Common myeloid progenitor, CD34-positive (primary cell): Measurements from ENCODE around the gene GRPEL1.

Source experiments
- CTCF ChIA-PET: fragments of 350-600 bp; sonication (Branson Sonifier 250); formaldehyde crosslinking; loops from one replicate; lab custom pipeline; 2021; ENCODE audit warnings: antibody characterized with exemption; lab: Charles Lee
- POLR2A ChIA-PET: fragments of 350-600 bp; sonication (Branson Sonifier 250); formaldehyde crosslinking; loops from one replicate; lab custom pipeline; 2021; ENCODE audit warnings: antibody characterized with exemption; lab: Charles Lee
- DNase-seq, 3 donors: peaks; one replicate each; pipeline versions ENCODE4 v3.0.0 to v3.0.0-alpha.2; 2013
- H3K27ac ChIP-seq, 2 experiments: 1 replicate in 1 of 2; 2 replicates in 1 of 2; pipeline ENCODE4 v1.7.0; 2013; ENCODE audit warnings: inconsistent platforms in 2 of 2, low read length in 2 of 2, mild to moderate bottlenecking in 2 of 2, low read depth in 1 of 2, moderate library complexity in 1 of 2; ENCODE audit not compliant: severe bottlenecking in 2 of 2, insufficient read depth in 1 of 2, poor library complexity in 1 of 2
- H3K27me3 ChIP-seq, 5 experiments: replicated peaks in 2 of 5; 1 replicate in 3 of 5; 2 replicates in 2 of 5; pipeline versions ENCODE4 v1.6.1 to v1.7.0; 2013; ENCODE audit warnings: low read length in 4 of 5, mild to moderate bottlenecking in 2 of 5, moderate library complexity in 2 of 5, inconsistent platforms in 1 of 5; ENCODE audit not compliant: insufficient read depth in 5 of 5, control insufficient read depth in 4 of 5
- H3K36me3 ChIP-seq, 4 experiments: 1 replicate in 2 of 4; 2 replicates in 2 of 4; pipeline versions ENCODE4 v1.6.1 to v1.7.0; 2013; ENCODE audit warnings: low read length in 3 of 4, control low read depth in 1 of 4, mild to moderate bottlenecking in 1 of 4; ENCODE audit not compliant: control insufficient read depth in 4 of 4, insufficient read depth in 4 of 4
- H3K4me1 ChIP-seq, 4 experiments: 1 replicate in 3 of 4; 2 replicates in 1 of 4; pipeline versions ENCODE4 v1.6.1 to v1.7.1; 2013; ENCODE audit warnings: low read length in 3 of 4, mild to moderate bottlenecking in 3 of 4, control low read depth in 1 of 4, inconsistent platforms in 1 of 4, moderate library complexity in 1 of 4; ENCODE audit not compliant: control insufficient read depth in 4 of 4, insufficient read depth in 4 of 4; ENCODE audit errors: control extremely low read depth in 1 of 4
- H3K4me3 ChIP-seq, 7 experiments: 1 replicate in 4 of 7; 2 replicates in 3 of 7; pipeline versions ENCODE4 v1.5.1 to v1.7.0; 2013; ENCODE audit warnings: mild to moderate bottlenecking in 7 of 7, low read length in 6 of 7, moderate library complexity in 6 of 7, inconsistent platforms in 2 of 7, low read depth in 2 of 7, control low read depth in 1 of 7; ENCODE audit not compliant: insufficient read depth in 4 of 7, control insufficient read depth in 1 of 7; ENCODE audit errors: extremely low read depth in 1 of 7
- H3K9me3 ChIP-seq, 5 experiments: 1 replicate in 4 of 5; 2 replicates in 1 of 5; pipeline versions ENCODE4 v1.6.1 to v1.7.1; 2013; ENCODE audit warnings: low read length in 4 of 5, mild to moderate bottlenecking in 2 of 5, inconsistent platforms in 1 of 5, low read depth in 1 of 5, moderate library complexity in 1 of 5; ENCODE audit not compliant: control insufficient read depth in 4 of 5, insufficient read depth in 2 of 5; ENCODE audit errors: control extremely low read depth in 1 of 5
- WGBS: methylation state at CpG from one replicate; pipeline ENCODE4 v1.1.5; 2013; ENCODE audit not compliant: insufficient coverage; 5-methylcytosine and 5-hydroxymethylcytosine counted together

Gene GRPEL1

DNA sequence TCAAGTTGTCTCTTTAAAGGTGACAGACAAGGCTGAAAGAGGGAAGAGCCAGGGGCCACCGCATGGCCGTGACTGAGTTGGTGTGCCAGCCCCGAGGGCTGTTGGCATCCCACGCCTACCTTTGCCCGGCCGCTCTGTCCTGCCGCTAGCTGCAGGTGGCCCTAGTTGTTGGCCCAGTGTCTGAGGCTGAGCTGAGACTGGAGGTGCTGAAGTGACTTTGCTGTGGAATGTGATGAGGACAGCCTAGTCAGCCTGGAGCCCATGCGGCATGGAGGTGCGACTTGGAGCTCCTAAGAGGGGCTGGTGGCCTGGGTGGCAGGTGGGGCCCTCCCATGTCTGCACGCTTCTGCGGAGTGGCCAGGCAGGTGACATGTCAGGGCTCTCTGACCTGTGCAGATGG lies 18.1 kb downstream of the GRPEL1 start:
- DNase-seq = no peak
- no peak overlapping the region for H3K27ac ChIP-seq
- no peaks in the 10 kb centered on the region for H3K9me3 ChIP-seq
- H3K4me1 ChIP-seq = peaks cover 2 to 21% (median 18%) of the 10 kb centered on the region in 4 experiments
- H3K4me3 ChIP-seq = no peak overlapping the region
- 100% methylated on average over 6 of the region's 11 CpGs for WGBS
- peaks cover 0 to 7% (median 0%) of the 10 kb centered on the region in 4 experiments for H3K36me3 ChIP-seq
- ChIA-PET POLR2A (no interaction called here), CTCF (interaction anchor here (1.1 to 1.4 kb wide), 2 partner anchors 9 to 16 kb away, joined by 4 to 5 read pairs; no protein-coding TSS in a partner anchor)
- peaks cover 0 to 89% (median 36%) of the 10 kb centered on the region in 5 experiments for H3K27me3 ChIP-seq

DNA sequence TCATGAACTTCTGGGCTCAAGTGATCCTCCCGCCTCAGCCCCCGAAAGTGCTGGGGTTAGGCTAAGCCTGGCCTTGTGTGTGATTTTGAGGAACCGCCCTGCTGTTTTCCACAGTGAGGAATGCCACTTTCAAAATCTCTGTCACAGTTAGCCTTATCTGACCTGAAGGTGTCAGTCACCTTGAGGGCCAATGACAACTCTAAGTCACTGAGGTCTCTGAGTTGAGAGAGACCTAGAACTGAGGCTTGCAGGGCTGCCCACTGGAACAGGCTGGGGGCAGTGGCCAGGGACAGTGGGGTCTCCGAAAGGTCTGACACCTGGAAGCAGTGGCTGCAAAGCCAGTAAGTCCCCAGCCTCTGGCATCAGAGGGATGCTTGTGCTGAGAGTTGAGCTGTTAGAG lies 18.6 kb downstream of the GRPEL1 start:
- Histone ChIP-seq H3K27ac (no peak overlapping the region), H3K4me1 (peaks cover 3 to 26% (median 22%) of the 10 kb centered on the region in 4 experiments), H3K4me3 (no peak overlapping the region), H3K27me3 (peaks cover 0 to 89% (median 39%) of the 10 kb centered on the region in 5 experiments), H3K9me3 (no peaks in the 10 kb centered on the region), H3K36me3 (peaks cover 0 to 4% (median 0%) of the 10 kb centered on the region in 4 experiments)
- POLR2A ChIA-PET = no interaction called here
- CTCF ChIA-PET = no interaction called here
- DNase-seq = no peak
- 98% methylated on average over 3 of the region's 4 CpGs for WGBS

DNA sequence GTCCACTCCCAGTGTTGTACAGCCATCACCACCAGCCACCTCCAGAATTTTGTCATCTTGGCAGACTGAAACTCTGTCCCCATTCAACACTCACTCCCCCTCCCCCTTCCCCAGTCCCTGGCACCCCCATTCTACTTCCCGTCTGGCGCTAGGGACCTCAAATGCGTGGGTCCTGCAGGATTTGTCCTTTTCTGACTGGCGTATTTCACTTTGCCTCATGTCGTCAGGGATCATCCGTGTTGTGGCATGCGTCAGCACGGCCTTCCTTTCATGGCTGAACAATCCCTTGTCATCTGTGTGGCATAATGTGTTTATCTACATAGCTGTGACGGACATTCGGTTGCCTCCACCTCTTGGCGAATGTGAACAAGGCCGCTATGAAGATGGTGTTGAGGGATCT lies 19.2 kb downstream of the GRPEL1 start:
- POLR2A ChIA-PET = no interaction called here
- Histone ChIP-seq H3K27ac (no peak overlapping the region), H3K27me3 (peaks cover 0 to 89% (median 44%) of the 10 kb centered on the region in 5 experiments), H3K36me3 (no peaks in the 10 kb centered on the region), H3K9me3 (no peaks in the 10 kb centered on the region), H3K4me1 (peaks cover 3 to 27% (median 24%) of the 10 kb centered on the region in 4 experiments), H3K4me3 (no peak overlapping the region)
- CTCF ChIA-PET = interaction anchor here (0.6 to 9.1 kb wide), 2 partner anchors 12 to 20 kb away, joined by 4 to 113 read pairs; partner anchors contain the start of gene GRPEL1
- 97% methylated on average over 11 of the region's 12 CpGs for WGBS
- no peak for DNase-seq

DNA sequence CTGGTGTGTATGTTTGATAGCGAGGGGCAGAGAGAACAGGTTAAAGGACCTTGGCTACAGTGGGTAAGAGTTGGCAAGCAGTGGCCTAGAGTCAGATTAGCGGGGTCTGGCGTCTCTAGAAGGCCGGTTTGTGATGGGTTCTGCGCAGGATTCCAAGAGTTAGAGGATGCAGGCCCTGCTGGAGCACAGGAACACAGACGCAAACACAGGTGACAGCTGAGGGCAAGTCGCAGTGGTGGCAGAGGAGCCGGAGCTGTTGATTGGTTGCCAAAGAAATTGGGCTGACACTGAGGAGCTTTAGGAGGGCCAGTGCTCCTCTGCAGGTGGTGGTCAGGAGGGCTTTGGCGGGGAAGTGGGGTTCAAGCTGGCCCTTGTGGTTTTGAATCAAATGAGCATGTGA lies 20.9 kb downstream of the GRPEL1 start:
- ChIA-PET CTCF (interaction anchor here (0.6 to 9.1 kb wide), 2 partner anchors 11 to 21 kb away, joined by 3 to 113 read pairs; partner anchors contain the start of gene GRPEL1), POLR2A (interaction anchor here (0.7 kb wide), 1 partner anchor 453 kb away, joined by 3 read pairs; no protein-coding TSS in a partner anchor)
- peaks cover 0 to 92% (median 45%) of the 10 kb centered on the region in 5 experiments for H3K27me3 ChIP-seq
- WGBS = 91% methylated on average over 9 of the region's 9 CpGs
- no peak overlapping the region for H3K4me3 ChIP-seq
- no peaks in the 10 kb centered on the region for H3K36me3 ChIP-seq
- H3K27ac ChIP-seq = no peak overlapping the region
- H3K9me3 ChIP-seq = no peaks in the 10 kb centered on the region
- H3K4me1 ChIP-seq = peaks cover 3 to 25% (median 23%) of the 10 kb centered on the region in 4 experiments
- DNase-seq = no peak

DNA sequence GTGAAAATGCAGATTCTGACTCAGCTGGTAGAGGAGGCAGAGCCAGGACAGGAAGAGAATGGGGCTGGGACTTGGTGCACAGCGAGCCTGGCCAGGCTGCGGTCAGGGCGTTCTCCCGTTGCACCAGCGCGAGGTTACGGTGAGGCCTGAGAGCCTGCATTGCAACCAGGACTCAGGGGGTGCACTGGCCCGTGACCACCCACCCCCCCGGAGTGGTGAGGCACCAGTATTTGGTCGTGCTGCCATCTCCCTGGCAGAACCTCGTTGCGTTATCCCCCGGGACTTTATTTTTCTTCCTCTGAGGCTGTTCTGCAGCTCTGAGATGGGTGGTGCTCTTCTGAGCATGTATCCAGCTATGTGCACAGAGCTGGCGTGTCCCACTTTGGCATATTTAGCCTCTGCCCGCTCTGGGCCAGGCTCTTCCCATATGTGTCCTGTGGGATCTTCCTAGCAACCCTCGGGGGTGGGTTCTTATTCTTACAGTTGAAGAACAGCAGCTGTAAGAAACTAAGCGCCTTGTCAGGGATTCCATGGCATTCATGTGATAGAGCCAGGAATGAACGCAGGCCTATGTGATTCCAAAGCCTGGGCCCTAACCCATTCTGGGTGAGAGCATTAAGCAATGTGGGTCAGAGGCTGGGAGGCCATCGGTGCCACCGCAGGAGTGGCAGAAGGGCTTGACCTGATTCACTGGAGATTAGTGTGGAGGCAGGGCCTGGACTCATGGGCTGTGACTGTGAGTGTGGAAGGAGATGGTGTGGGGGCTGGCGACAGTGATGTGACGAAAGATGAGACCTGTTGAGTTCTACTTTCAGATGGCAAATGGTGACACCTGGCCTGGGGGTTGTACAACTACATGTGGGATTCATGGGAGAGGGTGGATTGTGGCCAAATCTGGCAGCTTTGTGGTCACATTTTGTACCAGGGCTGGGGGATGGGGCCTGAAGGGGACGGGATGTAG lies 21.6 kb downstream of the GRPEL1 start:
- no peak for DNase-seq
- H3K4me3 ChIP-seq = no peak overlapping the region
- 94% methylated on average over 23 of the region's 23 CpGs for WGBS
- peaks cover 3 to 28% (median 26%) of the 10 kb centered on the region in 4 experiments for H3K4me1 ChIP-seq
- no peaks in the 10 kb centered on the region for H3K36me3 ChIP-seq
- ChIA-PET POLR2A (interaction anchor here (0.6 kb wide), 1 partner anchor 284 kb away, joined by 3 read pairs; no protein-coding TSS in a partner anchor), CTCF (interaction anchor here (0.6 to 9.1 kb wide), 2 partner anchors 12 to 22 kb away, joined by 3 to 113 read pairs; partner anchors contain the start of gene GRPEL1)
- no peak overlapping the region for H3K27ac ChIP-seq
- peaks cover 0 to 95% (median 51%) of the 10 kb centered on the region in 5 experiments for H3K27me3 ChIP-seq
- no peaks in the 10 kb centered on the region for H3K9me3 ChIP-seq

DNA sequence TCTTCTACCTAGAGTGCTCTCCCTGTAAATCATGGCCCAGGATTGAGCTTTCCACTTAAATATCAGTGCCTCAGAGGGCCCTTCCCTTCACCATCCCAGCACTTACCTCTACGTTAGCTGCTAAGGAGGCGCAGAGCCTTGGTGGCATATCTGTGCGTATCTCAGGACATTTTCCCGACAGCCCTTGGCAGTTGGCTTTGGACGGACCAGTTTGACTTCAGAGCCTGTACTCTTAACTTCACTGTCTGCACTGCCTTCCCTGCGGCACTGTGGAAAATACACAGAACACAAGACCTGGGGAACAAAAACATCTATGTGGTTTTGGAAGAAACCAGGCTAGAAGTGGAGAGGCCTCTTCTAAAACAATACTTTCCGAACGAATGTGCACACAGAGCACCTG lies 22.3 kb downstream of the GRPEL1 start:
- H3K4me3 ChIP-seq = no peak overlapping the region
- H3K9me3 ChIP-seq = no peaks in the 10 kb centered on the region
- H3K36me3 ChIP-seq = no peaks in the 10 kb centered on the region
- no peak overlapping the region for H3K27ac ChIP-seq
- H3K27me3 ChIP-seq = peaks cover 0 to 95% (median 52%) of the 10 kb centered on the region in 5 experiments
- H3K4me1 ChIP-seq = peaks cover 3 to 28% (median 26%) of the 10 kb centered on the region in 4 experiments
- 97% methylated on average over 8 of the region's 8 CpGs for WGBS
- ChIA-PET POLR2A (no interaction called here), CTCF (interaction anchor here (0.7 to 9.1 kb wide), 4 partner anchors 8 to 23 kb away, joined by 3 to 113 read pairs (median 13); partner anchors contain the start of gene GRPEL1)
- DNase-seq = no peak
